H1 (cell line): Measurements from ENCODE around the gene VCP. TPM values are rescaled to one million over a fixed set of nuclear protein-coding genes. Genes with fewer than 3 reads are reported as not detected.

ENCODE experiments used
- CTCF ChIA-PET: fragments of 300-600 bp; sonication (Branson Sonifier 250); formaldehyde crosslinking; loops from one replicate; lab custom pipeline; 2021; ENCODE audit not compliant: partially characterized antibody; lab: Charles Lee
- POLR2A ChIA-PET: fragments of 300-600 bp; sonication (Branson Sonifier 250); formaldehyde crosslinking; loops from one replicate; lab custom pipeline; 2021; ENCODE audit warnings: inconsistent platforms; ENCODE audit not compliant: partially characterized antibody; lab: Charles Lee
- DNase-seq, 2 experiments: peaks; one replicate each; pipeline versions ENCODE4 v3.0.0 to v3.0.0-alpha.2; 2010 to 2022; ENCODE audit warnings: low spot score in 2 of 2, low read depth in 1 of 2, mixed read lengths in 1 of 2
- FAIRE-seq: peaks from 2 replicates; lab custom pipeline; 2011; peaks lifted over from hg19 to GRCh38; lab: Jason Lieb, UNC
- H2AFZ ChIP-seq: 2 replicates; pipeline ENCODE4 v1.8.1; 2012; ENCODE audit warnings: low read length, inconsistent platforms
- H2AK5ac ChIP-seq: 2 replicates; pipeline ENCODE4 v1.6.1; 2013; ENCODE audit warnings: low read depth, low read length
- H2BK120ac ChIP-seq: replicated peaks from 2 replicates; pipeline ENCODE3; 2013; ENCODE audit warnings: low read depth, low read length, inconsistent platforms
- H2BK12ac ChIP-seq: 2 replicates; pipeline ENCODE4 v1.6.1; 2013; ENCODE audit warnings: low read depth, low read length
- H2BK15ac ChIP-seq: 2 replicates; pipeline ENCODE4 v1.6.1; 2013; ENCODE audit warnings: low read length
- H2BK20ac ChIP-seq: 2 replicates; pipeline ENCODE4 v1.6.1; 2013; ENCODE audit warnings: low read length
- H2BK5ac ChIP-seq: 2 replicates; pipeline ENCODE4 v1.6.1; 2013; ENCODE audit warnings: low read depth, low read length
- H3K14ac ChIP-seq: 2 replicates; pipeline ENCODE4 v1.6.1; 2013; ENCODE audit warnings: inconsistent platforms; ENCODE audit not compliant: insufficient read length
- H3K18ac ChIP-seq: 2 replicates; pipeline ENCODE4 v1.6.1; 2013; ENCODE audit warnings: low read length; ENCODE audit errors: extremely low read depth
- H3K23ac ChIP-seq: 2 replicates; pipeline ENCODE4 v1.6.1; 2013; ENCODE audit warnings: inconsistent platforms; ENCODE audit not compliant: insufficient read length
- H3K23me2 ChIP-seq: 2 replicates; pipeline ENCODE4 v1.6.1; 2013; ENCODE audit warnings: low read depth, low read length
- H3K27ac ChIP-seq: 2 replicates; pipeline ENCODE4 v1.6.1; 2011; ENCODE audit warnings: low read depth, low read length, inconsistent platforms
- H3K27me3 ChIP-seq, 4 experiments: replicated peaks in 1 of 4; 1 replicate in 1 of 4; 2 replicates in 3 of 4; pipeline versions ENCODE4 v1.6.1 to v1.8.1; 2011 to 2013; ENCODE audit warnings: low read length in 3 of 4, mild to moderate bottlenecking in 3 of 4, inconsistent platforms in 2 of 4, mixed read lengths in 2 of 4, moderate library complexity in 1 of 4; ENCODE audit not compliant: control insufficient read depth in 3 of 4, insufficient read depth in 3 of 4; ENCODE audit errors: extremely low read depth in 1 of 4
- H3K36me3 ChIP-seq, 4 experiments: 2 replicates each; pipeline versions ENCODE4 v1.6.1 to v1.8.1; 2011 to 2013; ENCODE audit warnings: mild to moderate bottlenecking in 4 of 4, low read length in 3 of 4, moderate library complexity in 2 of 4, control low read depth in 1 of 4, inconsistent platforms in 1 of 4; ENCODE audit not compliant: insufficient read depth in 4 of 4, control insufficient read depth in 2 of 4
- H3K4ac ChIP-seq: replicated peaks from 2 replicates; pipeline ENCODE3; 2013; ENCODE audit warnings: low read length, low read depth, mixed read lengths, inconsistent platforms; ENCODE audit not compliant: insufficient read length
- H3K4me1 ChIP-seq, 4 experiments: replicated peaks in 1 of 4; 1 replicate in 1 of 4; 2 replicates in 3 of 4; pipeline versions ENCODE4 v1.6.1 to v1.8.1; 2011 to 2013; ENCODE audit warnings: low read length in 3 of 4, inconsistent platforms in 2 of 4, mixed read lengths in 1 of 4; ENCODE audit not compliant: insufficient read depth in 4 of 4, control insufficient read depth in 3 of 4
- H3K4me2 ChIP-seq, 2 experiments: 2 replicates each; pipeline versions ENCODE4 v1.6.1 to v1.8.1; 2011 to 2013; ENCODE audit warnings: low read depth in 2 of 2, low read length in 2 of 2, control low read depth in 1 of 2, inconsistent platforms in 1 of 2, mild to moderate bottlenecking in 1 of 2; ENCODE audit not compliant: insufficient read depth in 1 of 2
- H3K4me3 ChIP-seq, 4 experiments: fragments of 200-600, 300-600 bp in 1 of 4; sonication (generic), shearing (Covaris generic), sonication (Bioruptor Twin) in 1 of 4; 2 replicates each; pipeline versions ENCODE4 v1.5.1 to v1.8.1; 2011 to 2016; ENCODE audit warnings: low read length in 4 of 4, low read depth in 3 of 4, control low read depth in 2 of 4, inconsistent platforms in 2 of 4, mild to moderate bottlenecking in 2 of 4, mixed read lengths in 1 of 4, moderate library complexity in 1 of 4; ENCODE audit not compliant: insufficient read depth in 2 of 4; ENCODE audit errors: extremely low read depth in 1 of 4
- H3K56ac ChIP-seq: replicated peaks from 2 replicates; pipeline ENCODE3; 2013; ENCODE audit warnings: low read depth, mild to moderate bottlenecking, mixed read lengths, low read length, inconsistent platforms; ENCODE audit not compliant: insufficient read length
- H3K79me1 ChIP-seq: 2 replicates; pipeline ENCODE4 v1.6.1; 2013; ENCODE audit warnings: low read depth, low read length, control low read depth
- H3K79me2 ChIP-seq, 2 experiments: 2 replicates each; pipeline versions ENCODE4 v1.6.1 to v1.8.1; 2012 to 2013; ENCODE audit warnings: low read length in 2 of 2, mild to moderate bottlenecking in 2 of 2, inconsistent platforms in 1 of 2; ENCODE audit not compliant: insufficient read depth in 2 of 2, control insufficient read depth in 1 of 2
- H3K9ac ChIP-seq, 4 experiments: replicated peaks in 1 of 4; 1 replicate in 1 of 4; 2 replicates in 3 of 4; pipeline versions ENCODE4 v1.6.1 to v1.8.1; 2011 to 2013; ENCODE audit warnings: low read depth in 3 of 4, low read length in 3 of 4, control low read depth in 2 of 4, mild to moderate bottlenecking in 2 of 4, moderate library complexity in 2 of 4, inconsistent platforms in 1 of 4; ENCODE audit errors: extremely low read depth in 1 of 4
- H3K9me3 ChIP-seq, 2 experiments: 2 replicates each; pipeline versions ENCODE4 v1.6.1 to v1.8.1; 2012 to 2013; ENCODE audit warnings: mild to moderate bottlenecking in 2 of 2, moderate library complexity in 2 of 2, control low read depth in 1 of 2, inconsistent platforms in 1 of 2, low read depth in 1 of 2, low read length in 1 of 2, mixed read lengths in 1 of 2; ENCODE audit not compliant: insufficient read depth in 2 of 2
- H4K20me1 ChIP-seq, 2 experiments: replicated peaks in 1 of 2; 2 replicates each; pipeline versions ENCODE3 to v1.8.1; 2011 to 2013; ENCODE audit warnings: inconsistent platforms in 2 of 2, low read length in 2 of 2, mild to moderate bottlenecking in 1 of 2; ENCODE audit not compliant: insufficient read depth in 2 of 2, control insufficient read depth in 1 of 2
- H4K5ac ChIP-seq: 2 replicates; pipeline ENCODE4 v1.6.1; 2013; ENCODE audit warnings: low read length, low read depth, mixed read lengths, inconsistent platforms; ENCODE audit not compliant: insufficient read length
- H4K8ac ChIP-seq: 2 replicates; pipeline ENCODE4 v1.8.0; 2013; ENCODE audit warnings: mild to moderate bottlenecking, moderate library complexity, low read length, inconsistent platforms; ENCODE audit not compliant: insufficient read depth; ENCODE audit errors: extremely low read depth
- H4K91ac ChIP-seq: replicated peaks from 2 replicates; pipeline ENCODE3; 2013; ENCODE audit warnings: low read length, mixed read lengths, inconsistent platforms; ENCODE audit not compliant: insufficient read length
- ATF2 ChIP-seq: IDR thresholded peaks from 2 replicates; pipeline ENCODE4 v1.6.1; 2012; ENCODE audit warnings: low read length, inconsistent platforms
- ATF3 ChIP-seq: IDR thresholded peaks from 2 replicates; pipeline ENCODE4 v1.6.1; 2011; ENCODE audit warnings: low read depth, mild to moderate bottlenecking, low read length; ENCODE audit not compliant: insufficient read depth
- BCL11A ChIP-seq, 2 experiments: IDR thresholded peaks; one replicate each; pipeline ENCODE4 v1.6.1; 2011; ENCODE audit warnings: low read depth in 2 of 2, low read length in 2 of 2, mild to moderate bottlenecking in 2 of 2
- BRCA1 ChIP-seq: IDR thresholded peaks from 2 replicates; pipeline ENCODE4 v1.6.1; 2012; ENCODE audit warnings: low read depth, low read length, improper control_type of control experiment
- CHD2 ChIP-seq: IDR thresholded peaks from 2 replicates; pipeline ENCODE4 v1.6.1; 2012; ENCODE audit warnings: low read length, improper control_type of control experiment
- GABPA ChIP-seq: IDR thresholded peaks from 2 replicates; pipeline ENCODE4 v1.6.1; 2011; ENCODE audit warnings: mild to moderate bottlenecking, low read length, moderate library complexity, borderline replicate concordance; ENCODE audit not compliant: insufficient read depth
- MAX ChIP-seq: IDR thresholded peaks from 2 replicates; pipeline ENCODE4 v1.6.1; 2012; ENCODE audit warnings: inconsistent platforms
- RXRA ChIP-seq: IDR thresholded peaks from 2 replicates; pipeline ENCODE4 v1.6.1; 2011; ENCODE audit warnings: low read depth, mild to moderate bottlenecking, low read length, moderate library complexity; ENCODE audit not compliant: insufficient read depth
- SIRT6 ChIP-seq: IDR thresholded peaks from one replicate; pipeline ENCODE4 v1.7.1; 2012; ENCODE audit warnings: low read length, inconsistent platforms
- SP1 ChIP-seq: IDR thresholded peaks from 2 replicates; pipeline ENCODE4 v1.6.1; 2011; ENCODE audit warnings: low read depth, low read length
- ZNF274 ChIP-seq: IDR thresholded peaks from 2 replicates; pipeline ENCODE4 v1.7.0; 2012; ENCODE audit warnings: low read length, borderline replicate concordance; ENCODE audit errors: extremely low read depth
- whole genome bisulfite sequencing, 2 experiments: shearing (Covaris generic) in 1 of 2; methylation state at CpG; one replicate each; pipeline versions ENCODE4 v1.1.6 to v1.1.7; 2013 to 2015; ENCODE audit warnings: low lambda C conversion rate in 2 of 2, mixed read lengths in 2 of 2, inconsistent platforms in 1 of 2, low coverage in 1 of 2, missing lambda C conversion rate in 1 of 2; ENCODE audit not compliant: insufficient replicate concordance in 2 of 2, insufficient coverage in 1 of 2, insufficient read length in 1 of 2; ENCODE audit errors: extremely low coverage in 1 of 2, missing lambda C conversion rate in 1 of 2; 5-methylcytosine and 5-hydroxymethylcytosine counted together
- polyA plus RNA-seq, 7 experiments: library from polyadenylated mRNA; depleted of rRNA in 3 of 7; stranded (reverse) in 5 of 7; unstranded in 2 of 7; fragments of >200 nt in 5 of 7; fragments of 200-250 nt in 2 of 7; gene quantifications; 1 replicate in 5 of 7; 2 replicates in 1 of 7; 4 replicates in 1 of 7; pipeline versions ENCODE4 v1.2.1 to v1.2.3, GENCODE V29; 2011 to 2013; ENCODE audit warnings: missing spikeins in 2 of 7, mixed read lengths in 2 of 7
- total RNA-seq: library from RNA; stranded (reverse); fragmentation: NEBNext Ultra II Directional; extraction: Animal tissue kit (Norgen Biotek cat#: 25700); gene quantifications from 2 replicates; pipeline ENCODE4 v1.2.1, GENCODE V29; 2021

The VCP gene
- total and polyA plus RNA-seq, 2 of the 8 experiments (the other 6 are each of a cell fraction or from before 2014, with no cell fraction given): 173 to 375 TPM

- WGBS, 2 experiments: 59% methylated on average over 5 of the region's 5 CpGs; no CpG with 5 or more reads in 1 of the 2 experiments
- no peak overlapping the region for H3K56ac ChIP-seq
- no peak overlapping the region for H4K8ac ChIP-seq
- H4K20me1 ChIP-seq: peaks cover 5 to 10% of the 10 kb centered on the region in 2 experiments
- no peak overlapping the region for H2BK12ac ChIP-seq
- H3K4me1 ChIP-seq: no peaks in the 10 kb centered on the region
- ChIA-PET CTCF (interaction anchor here (0.8 to 2.1 kb wide), 7 partner anchors 9 to 295 kb away, joined by 3 to 6 read pairs (median 3); no protein-coding TSS in a partner anchor), POLR2A (interaction anchor here (0.6 to 5.2 kb wide), 9 partner anchors 11 to 230 kb away, joined by 3 to 43 read pairs (median 4); partner anchors contain the start of genes FANCG, PIGO and VCP)
- H4K5ac ChIP-seq: no peak overlapping the region
- no peak overlapping the region for H2BK120ac ChIP-seq
- no peak overlapping the region for H3K9ac ChIP-seq
- no peak for DNase-seq
- no peak overlapping the region for H3K23ac ChIP-seq
- H3K79me2 ChIP-seq: no peaks in the 10 kb centered on the region
- no peak overlapping the region for H3K14ac ChIP-seq
- no peak for FAIRE-seq
- H3K36me3 ChIP-seq: peaks cover 29 to 51% (median 40%) of the 10 kb centered on the region in 4 experiments
- no peak overlapping the region for H3K4me2 ChIP-seq
- no peaks in the 10 kb centered on the region for H3K79me1 ChIP-seq
- no peak overlapping the region for H3K27ac ChIP-seq
- no peak overlapping the region for H3K4ac ChIP-seq
- H3K9me3 ChIP-seq: no peaks in the 10 kb centered on the region
- H4K91ac ChIP-seq: no peak overlapping the region
- no peak overlapping the region for H2AK5ac ChIP-seq
- no peak overlapping the region for H2BK15ac ChIP-seq
- H2AFZ ChIP-seq: no peak overlapping the region
- no peak overlapping the region for H2BK5ac ChIP-seq
- TF ChIP-seq RXRA (no peak), GABPA (no peak), SP1 (no peak), CHD2 (no peak), BCL11A (IDR thresholded peaks at IDR 0.05; ENCODE audit: low read depth in 2 of 2, low read length in 2 of 2) (no peak), ATF3 (no peak), ATF2 (no peak), ZNF274 (no peak), BRCA1 (no peak), MAX (no peak), SIRT6 (no peak)
- H3K4me3 ChIP-seq: no peak overlapping the region
- H3K18ac ChIP-seq: no peak overlapping the region
- no peak overlapping the region for H2BK20ac ChIP-seq
- no peaks in the 10 kb centered on the region for H3K23me2 ChIP-seq
- H3K27me3 ChIP-seq: no peaks in the 10 kb centered on the region
These were observed 18.1 kb downstream of the VCP start for GRCh38 chr9:35054185-35054835.
